NCI-H2171 treated with DMSO at 0.1 percent for 48 hours (cell line): ENCODE data around the gene MBD3L5.
"Not testable (repeated sequence)": the region's sequence is repeated elsewhere in the genome, so short reads cannot be mapped to it uniquely, and the experiment has no call there.

ENCODE experiments used
- DNase-seq: peaks from one replicate; lab custom pipeline; 2025; lab: John Stamatoyannopoulos, UW

The MBD3L5 gene

DNA sequence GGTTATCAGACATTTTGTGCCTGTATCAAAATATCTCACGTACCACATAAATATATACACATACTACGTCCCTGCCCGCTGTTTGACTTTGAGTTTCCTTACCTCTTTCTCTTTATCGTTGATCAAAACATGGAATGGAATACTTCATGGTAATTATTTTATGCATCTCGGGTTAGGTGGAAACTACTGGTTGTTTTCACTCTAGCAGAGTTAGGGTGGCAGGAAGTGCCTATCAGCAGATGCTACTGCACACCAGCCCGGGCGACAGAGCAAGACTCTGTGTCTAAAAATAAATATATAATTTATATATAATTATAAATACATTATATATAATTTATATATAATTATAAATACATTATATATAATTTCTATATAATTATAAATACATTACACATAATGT, 22.5 kb downstream of the MBD3L5 start:
- not testable (repeated sequence) for DNase-seq

DNA sequence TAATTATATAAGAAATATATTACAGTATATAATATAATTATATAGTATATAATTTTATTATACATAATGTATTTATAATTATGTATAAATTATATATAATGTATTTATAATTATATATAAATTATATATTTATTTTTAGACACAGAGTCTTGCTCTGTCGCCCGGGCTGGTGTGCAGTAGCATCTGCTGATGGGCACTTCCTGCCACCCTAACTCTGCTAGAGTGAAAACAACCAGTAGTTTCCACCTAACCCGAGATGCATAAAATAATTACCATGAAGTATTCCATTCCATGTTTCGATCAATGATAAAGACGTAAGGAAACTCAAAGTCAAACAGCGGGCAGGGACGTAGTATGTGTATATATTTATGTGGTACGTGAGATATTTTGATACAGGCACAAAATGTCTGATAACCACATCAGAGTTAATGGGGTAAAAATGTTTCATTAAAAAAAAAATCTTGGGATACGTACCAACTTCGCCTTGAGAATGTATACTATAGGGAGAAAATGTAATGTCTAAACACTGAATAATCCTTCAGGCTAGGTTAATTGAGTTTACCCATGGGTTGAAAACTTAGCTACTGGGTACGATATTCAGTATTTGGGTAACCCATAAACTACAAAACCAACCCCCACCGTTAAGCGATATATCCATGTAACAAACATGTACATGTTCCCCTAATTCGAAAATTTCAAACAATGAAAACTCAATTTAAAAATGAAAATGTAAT, 24.4 kb downstream of the MBD3L5 start:
- not testable (repeated sequence) for DNase-seq

DNA sequence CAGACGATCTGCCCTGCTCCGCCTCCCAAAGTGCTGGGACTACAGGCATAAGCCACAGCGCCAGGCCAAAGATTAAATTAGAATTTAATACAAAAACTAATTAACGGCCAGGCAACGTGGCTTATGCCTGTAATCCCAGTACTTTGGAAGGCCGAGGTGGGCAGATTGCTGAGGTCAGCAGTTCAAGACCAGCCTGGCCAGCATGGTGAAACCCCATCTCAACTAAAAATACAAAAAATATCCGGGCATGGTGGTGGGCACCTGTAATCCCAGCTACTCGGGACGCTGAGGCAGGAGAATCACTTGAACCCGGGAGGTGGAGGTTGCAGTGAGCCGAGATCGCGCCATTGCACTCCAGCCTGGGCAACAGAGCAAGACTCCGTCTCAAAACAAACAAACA, 25.3 kb downstream of the MBD3L5 start:
- not testable (repeated sequence) for DNase-seq

DNA sequence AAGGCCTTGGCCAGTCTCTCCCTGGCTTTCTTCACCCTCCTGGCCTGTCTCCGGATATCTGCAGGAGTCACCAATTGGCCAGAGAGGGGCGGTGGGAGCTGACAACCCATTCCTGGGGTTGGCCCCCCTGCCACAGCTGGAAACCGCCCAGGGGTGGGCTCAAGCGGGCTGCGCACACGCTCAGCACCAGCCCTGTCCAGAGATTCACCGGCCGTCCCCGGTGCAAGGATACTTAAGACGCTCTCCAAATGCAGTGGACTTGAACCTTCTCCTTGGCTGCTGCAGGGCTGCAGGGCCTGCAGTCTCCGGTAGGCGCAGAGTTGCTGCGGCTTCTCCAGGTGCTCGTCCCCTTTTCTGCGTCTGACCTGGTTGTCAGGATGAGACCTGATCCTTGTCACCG, 26.0 kb downstream of the MBD3L5 start:
- not testable (repeated sequence) for DNase-seq

DNA sequence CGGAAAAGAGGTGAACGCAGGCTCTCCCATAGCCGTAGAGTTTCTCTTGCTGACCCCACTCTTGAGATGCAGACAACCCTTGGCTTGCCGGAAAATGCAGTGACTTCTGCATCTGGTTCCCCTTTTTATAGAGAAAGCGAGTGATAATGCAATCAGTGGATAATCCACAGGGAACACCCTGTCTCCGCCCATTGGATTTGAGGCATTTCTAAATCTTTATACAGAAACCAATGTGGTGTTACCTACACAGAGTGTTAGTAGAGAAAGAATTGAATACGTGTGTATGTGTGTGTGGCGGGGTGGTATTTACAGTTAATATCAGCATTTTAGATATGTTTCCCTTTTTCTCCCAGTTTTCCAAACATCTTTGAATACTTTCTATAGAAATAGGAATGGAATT, 28.2 kb downstream of the MBD3L5 start, which contains the start of gene MBD3L3:
MBD3L3 (minus strand) TSS at position 101 of the 400 bp plus-strand sequence; CDS start at position 30, 71 bp downstream.
- DNase-seq: not testable (repeated sequence)

DNA sequence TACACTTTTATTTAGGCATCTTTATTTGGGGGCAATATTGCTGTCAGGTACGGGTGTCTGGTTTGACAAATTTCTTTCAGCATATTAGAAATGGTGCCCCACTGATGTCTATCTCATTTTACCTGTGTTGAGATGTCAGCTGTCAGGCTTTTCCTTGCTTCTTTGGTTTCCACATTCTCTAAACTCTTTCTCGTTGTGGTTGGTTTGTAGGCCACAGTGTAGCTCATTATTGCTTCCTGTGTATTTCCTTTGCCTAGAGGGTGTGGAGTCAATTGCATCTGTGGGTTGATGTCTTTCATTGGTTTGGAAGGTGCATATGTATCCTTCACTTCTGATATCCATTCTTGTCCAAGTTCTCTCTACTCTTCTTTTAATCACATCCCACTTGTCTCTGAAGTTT, 29.6 kb downstream of the MBD3L5 start:
- DNase-seq: not testable (repeated sequence)

DNA sequence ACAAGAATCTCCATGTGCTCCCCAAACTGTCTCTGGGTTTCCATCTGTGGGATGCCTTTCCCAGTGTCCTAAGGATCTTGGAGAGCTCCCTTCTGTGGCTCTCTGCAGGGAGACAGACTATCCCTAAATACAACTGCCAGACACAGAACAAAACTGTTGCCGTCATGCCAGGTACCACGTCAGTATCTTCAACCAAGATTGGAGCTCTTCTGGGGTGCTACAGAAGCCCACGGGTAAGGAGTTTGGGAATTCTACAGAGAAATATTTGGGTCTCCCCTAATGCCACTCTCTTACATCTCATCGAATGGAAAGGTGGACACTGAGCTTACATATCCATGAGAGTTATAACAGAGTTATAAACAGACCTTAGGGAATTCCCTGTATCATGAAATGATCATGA, 33.0 kb downstream of the MBD3L5 start:
- DNase-seq: no peak

DNA sequence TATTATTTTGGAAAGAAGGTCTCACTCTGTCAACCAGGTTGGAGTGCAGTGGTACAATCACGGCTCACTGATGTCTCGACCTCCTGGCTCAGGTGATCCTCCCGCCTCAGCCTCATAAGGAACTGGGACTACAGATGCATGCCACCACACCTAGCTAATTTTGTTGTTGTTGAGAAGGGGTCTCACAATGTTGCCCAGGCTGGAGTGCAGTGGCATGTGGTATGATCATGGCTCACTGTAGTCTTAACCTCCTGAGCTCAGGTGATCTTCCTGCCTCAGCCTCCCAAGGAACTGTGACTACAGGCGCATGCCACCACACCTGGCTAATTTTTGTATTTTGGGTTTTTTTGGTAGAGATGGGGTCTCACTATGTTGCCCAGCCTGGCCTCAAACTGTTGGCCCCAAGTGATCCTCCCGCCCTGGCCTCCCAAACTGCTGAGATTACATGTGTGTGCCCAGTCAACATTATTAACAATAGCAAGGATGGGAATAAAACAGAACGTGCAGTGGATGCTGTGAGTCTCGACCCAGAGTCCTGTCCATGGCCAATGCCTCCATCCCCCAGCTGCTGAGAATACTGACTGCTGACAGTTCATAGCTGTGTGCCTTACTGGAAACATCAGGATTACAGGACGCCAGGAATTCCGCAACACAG, 33.5 kb downstream of the MBD3L5 start:
- DNase-seq: no peak

DNA sequence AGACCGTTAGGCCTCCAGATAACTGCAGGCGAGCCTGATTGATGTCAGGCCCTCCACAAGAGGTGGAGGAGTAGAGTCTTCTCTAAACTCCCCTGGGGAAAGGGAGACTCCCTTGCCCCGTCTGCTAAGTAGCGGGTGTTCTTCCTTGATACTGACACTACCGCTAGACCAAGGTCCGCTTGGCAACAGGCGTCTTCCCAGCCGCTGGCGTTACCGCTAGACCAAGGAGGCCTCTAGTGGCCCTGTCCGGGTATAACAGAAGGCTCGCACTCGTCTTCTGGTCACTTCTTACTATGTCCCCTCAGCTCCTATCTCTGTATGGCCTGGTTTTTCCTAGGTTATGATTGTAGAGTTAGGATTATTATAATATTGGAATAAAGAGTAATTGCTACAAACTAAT, 36.7 kb downstream of the MBD3L5 start:
- not testable (repeated sequence) for DNase-seq

DNA sequence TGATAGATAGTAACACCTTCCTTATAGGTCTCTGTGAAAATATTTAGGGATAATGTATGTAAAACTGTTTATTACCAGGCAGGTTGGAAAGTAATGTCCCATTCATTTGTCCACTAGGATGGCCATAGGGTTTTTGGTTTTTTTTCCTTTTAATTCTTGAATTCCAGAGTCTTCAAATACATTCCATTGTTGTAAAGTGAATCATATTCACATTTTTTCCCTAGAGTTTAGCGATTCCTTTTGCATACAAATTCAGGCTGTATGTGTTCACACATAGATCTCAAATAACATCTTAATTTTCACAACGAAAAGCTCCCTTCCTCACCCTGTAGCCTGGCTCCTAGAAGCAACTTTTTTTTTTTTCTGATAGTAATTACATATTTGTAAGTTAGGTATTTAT, 37.3 kb downstream of the MBD3L5 start:
- DNase-seq: no peak

DNA sequence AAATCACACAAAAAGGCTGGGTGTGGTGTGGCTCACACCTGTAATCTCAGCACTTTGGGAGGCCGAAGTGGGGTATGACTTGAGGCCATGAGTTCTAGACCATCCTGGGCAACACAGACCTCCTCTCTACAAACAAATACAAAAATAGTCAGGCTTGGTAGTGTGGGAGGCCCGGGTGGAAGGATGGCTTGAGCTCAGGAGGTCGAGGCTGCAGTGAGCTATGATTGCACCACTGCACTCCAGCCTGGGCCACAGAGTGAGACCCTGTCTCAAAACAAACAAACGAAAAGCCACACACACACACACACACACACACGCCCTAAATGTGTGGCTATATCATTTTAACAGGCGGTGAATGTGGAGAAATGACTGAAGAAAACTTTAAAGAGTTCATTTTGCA, 38.2 kb downstream of the MBD3L5 start:
- no peak for DNase-seq

DNA sequence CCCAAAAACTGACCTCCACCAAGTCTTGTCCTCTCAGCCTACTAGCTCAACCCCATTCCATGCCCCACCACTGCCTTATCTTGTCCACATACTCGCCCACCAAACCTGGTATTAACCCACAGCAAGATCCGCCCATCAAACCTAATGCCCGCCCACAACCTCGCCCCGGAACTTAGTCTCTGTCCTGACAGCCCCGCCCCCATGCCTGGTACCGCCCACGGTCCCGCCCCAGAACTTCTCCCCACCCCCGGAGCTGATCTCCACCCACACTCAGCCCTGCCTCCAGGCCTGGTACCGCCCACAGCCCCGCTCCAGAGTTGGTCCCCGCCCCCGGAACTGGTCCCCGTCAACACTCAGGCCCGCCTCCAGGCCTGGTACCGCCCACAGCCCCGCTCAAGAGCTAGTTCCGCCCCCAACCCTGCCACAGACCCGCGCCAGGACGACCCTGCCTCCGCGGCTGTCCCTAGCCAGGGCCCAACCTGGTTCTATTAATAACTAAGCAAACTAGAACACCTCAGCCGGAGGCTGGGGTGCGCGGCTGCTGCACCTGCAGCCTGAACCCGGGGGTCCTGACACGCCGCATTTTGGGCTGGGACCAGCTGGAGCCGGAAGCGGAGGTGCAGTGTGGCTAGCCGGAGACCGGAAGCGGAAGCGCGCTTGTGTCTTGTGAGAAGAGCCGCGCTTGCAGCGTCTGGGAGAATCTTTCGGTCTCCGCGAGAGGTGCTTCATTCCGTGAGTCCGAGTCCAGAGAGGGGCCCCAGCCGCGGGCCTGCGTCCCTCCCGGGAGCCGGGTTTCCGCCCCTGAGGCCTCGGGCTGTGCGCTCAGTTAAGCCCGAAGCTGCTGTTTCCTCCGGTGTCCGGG, 38.9 kb downstream of the MBD3L5 start, which contains the start of gene ZNF557:
ZNF557 (plus strand) TSS at position 662 of the 862 bp plus-strand sequence. CDS start 5,372 bp downstream, outside the sequence.
- peak; percentile 92 for DNase-seq

DNA sequence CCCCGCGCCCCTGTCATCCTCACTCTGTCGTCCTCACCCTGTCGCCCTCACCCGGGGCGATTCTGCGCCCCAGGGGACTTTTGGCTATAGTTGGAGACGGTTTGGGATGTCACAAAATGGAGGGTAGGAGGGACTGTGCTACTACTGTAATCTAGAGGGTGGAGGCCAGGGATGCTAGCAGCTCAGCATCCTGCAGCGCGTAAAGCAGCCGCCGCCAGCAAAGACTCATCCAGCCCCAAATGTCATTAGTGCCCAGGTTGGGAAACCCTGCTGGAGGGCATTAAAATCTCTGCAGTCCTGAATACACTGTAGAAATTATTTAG, 39.5 kb downstream of the MBD3L5 start:
- no peak for DNase-seq

DNA sequence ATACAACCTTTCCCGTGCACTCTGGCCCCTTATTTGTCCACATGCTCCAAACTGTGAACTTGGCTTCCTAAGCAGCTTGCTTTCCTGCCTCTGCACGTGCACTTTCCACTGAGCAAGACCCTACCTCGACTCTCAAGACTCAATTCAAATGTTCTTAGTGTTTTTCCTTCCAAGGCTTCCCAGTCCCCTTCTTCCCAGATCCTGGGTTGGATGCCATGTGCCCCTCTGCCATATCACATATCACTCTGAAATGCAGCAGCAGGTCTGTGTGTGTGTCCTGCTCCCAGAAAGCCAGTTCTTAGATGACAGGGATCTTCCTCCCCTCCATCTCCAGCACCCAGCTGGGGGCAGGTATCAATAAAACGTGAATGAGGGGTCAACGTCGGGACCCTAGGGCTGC, 42.2 kb downstream of the MBD3L5 start:
- DNase-seq: no peak

DNA sequence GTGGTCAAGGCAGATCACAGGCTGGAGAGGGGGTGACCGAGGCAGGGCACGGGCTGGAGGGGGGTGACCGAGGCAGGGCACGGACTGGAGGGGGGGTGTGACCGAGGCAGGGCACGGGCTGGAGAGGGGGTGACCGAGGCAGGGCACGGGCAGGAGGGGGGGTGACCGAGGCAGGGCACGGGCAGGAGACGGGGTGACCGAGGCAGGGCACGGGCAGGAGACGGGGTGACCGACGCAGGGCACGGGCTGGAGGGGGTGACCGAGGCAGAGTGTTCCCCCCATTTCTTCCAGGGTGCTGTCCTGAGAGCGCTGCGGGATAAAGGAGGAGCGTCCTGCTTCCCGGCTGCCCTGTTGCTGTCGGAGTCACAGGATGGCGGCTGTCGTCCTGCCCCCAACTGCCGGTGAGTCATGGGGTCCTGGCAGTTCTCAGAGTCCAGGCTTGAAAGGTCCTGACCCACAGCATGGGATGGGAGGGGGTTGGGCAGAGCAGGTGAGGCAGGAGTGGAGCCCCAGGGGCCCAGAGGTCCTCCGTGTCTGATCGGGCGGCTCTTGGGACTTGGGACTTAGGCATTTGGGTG, 44.4 kb downstream of the MBD3L5 start:
- DNase-seq: no peak

DNA sequence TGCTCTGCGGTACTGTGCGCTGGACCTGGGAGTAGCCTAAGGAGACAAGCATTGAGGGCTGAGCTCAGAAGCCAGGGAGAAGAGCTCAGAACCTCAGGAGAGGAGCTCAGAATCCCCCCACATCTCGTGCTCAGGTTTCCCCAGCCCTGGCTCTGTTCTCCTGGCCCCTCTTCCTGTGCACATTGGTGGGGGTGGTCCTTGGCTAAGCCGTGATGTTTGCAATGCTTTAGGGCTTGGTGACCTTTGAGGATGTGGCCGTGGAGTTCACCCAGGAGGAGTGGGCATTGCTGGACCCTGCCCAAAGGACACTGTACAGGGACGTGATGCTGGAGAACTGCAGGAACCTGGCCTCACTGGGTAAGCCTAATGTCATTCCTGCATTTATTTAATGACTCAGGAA, 45.8 kb downstream of the MBD3L5 start:
- DNase-seq: no peak

DNA sequence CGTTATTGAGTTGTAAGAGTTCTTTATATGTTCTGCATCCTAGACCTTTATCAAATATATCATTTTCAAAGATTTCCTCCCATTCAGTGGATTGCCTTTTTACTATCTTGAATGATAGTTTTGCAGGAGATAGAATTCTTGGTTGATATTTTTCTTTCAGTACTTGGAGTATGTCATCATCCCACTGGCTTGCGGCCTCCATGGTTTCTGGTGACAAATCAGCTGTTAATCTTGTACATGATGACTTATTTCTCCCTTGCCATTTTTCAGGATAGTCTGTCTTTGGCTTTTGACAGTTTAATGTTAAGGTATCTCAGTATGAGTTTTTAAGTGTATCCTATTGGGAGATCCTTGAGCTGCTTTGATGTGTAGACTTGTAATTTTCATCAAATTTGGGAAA, 47.6 kb downstream of the MBD3L5 start:
- DNase-seq: no peak
